Skin of body (tissue), 2 donors: ENCODE measurements around the gene ATP5ME. TPM values are rescaled to one million over a fixed set of nuclear protein-coding genes. Genes with fewer than 3 reads are reported as not detected.
"Not testable (repeated sequence)": the region's sequence is repeated elsewhere in the genome, so short reads cannot be mapped to it uniquely, and the experiment has no call there.

Experiments used
- DNase-seq: peaks from one replicate; lab custom pipeline; 2025; lab: John Stamatoyannopoulos, UW
- total RNA-seq: library from RNA; depleted of rRNA; stranded (reverse); fragments of >200 nt; gene quantifications from one replicate; pipeline ENCODE4 v1.2.3, GENCODE V29; 2014

The ATP5ME gene
- total RNA-seq, 1 donor from 2014 or later: 178 TPM

- no peak for DNase-seq
Measured at GRCh38 chr4:656436-657337, 17.4 kb downstream of the ATP5ME start.

- DNase-seq: no peak
Measured at GRCh38 chr4:655464-656151, 18.5 kb downstream of the ATP5ME start.

- DNase-seq: no peak
Measured at GRCh38 chr4:654871-655463, 19.1 kb downstream of the ATP5ME start.

- no peak for DNase-seq
Measured at GRCh38 chr4:654503-654845, 19.6 kb downstream of the ATP5ME start.

GRCh38 chr4:653831-654502 is 20.1 kb downstream of the ATP5ME start:
- DNase-seq: no peak

- no peak for DNase-seq
Measured at GRCh38 chr4:653080-653821, 20.8 kb downstream of the ATP5ME start.

- no peak for DNase-seq
Measured at GRCh38 chr4:651884-652642, 22.0 kb downstream of the ATP5ME start.

GRCh38 chr4:650951-651883 is 22.9 kb downstream of the ATP5ME start:
- no peak for DNase-seq

- DNase-seq: no peak
Measured at GRCh38 chr4:650461-650860, 23.6 kb downstream of the ATP5ME start.

- no peak for DNase-seq
Measured at GRCh38 chr4:649751-650310, 24.2 kb downstream of the ATP5ME start.

GRCh38 chr4:649293-649625 is 24.8 kb downstream of the ATP5ME start:
- DNase-seq: no peak

- no peak for DNase-seq
Measured at GRCh38 chr4:648579-649292, 25.3 kb downstream of the ATP5ME start.

GRCh38 chr4:647481-647880 is 26.6 kb downstream of the ATP5ME start:
- DNase-seq: no peak

GRCh38 chr4:646460-646859 is 27.6 kb downstream of the ATP5ME start:
- no peak for DNase-seq

GRCh38 chr4:642366-642765 is 31.7 kb downstream of the ATP5ME start:
- DNase-seq: not testable (repeated sequence)

- no peak for DNase-seq
Measured at GRCh38 chr4:637536-638280, 36.4 kb downstream of the ATP5ME start.

- no peak for DNase-seq
Measured at GRCh38 chr4:636628-637159, 37.4 kb downstream of the ATP5ME start.
